HEK293T (cell line): Measurements from ENCODE around the gene AP5B1.

ENCODE experiments used
- ARNT ChIP-seq: fragments of 450-650 bp; IDR thresholded peaks from 2 replicates; pipeline ENCODE4 v1.6.1; 2017; ENCODE audit warnings: mild to moderate bottlenecking
- BHLHE40 ChIP-seq: fragments of 450-650 bp; IDR thresholded peaks from 2 replicates; pipeline ENCODE4 v1.6.1; 2016; ENCODE audit warnings: mild to moderate bottlenecking, moderate library complexity, borderline replicate concordance
- ELF4 ChIP-seq: fragments of 450-650 bp; IDR thresholded peaks from 2 replicates; pipeline ENCODE4 v1.6.1; 2017; ENCODE audit warnings: antibody characterized with exemption
- FOXA1 ChIP-seq: fragments of 450-650 bp; IDR thresholded peaks from 2 replicates; pipeline ENCODE4 v1.6.1; 2016; ENCODE audit warnings: mild to moderate bottlenecking
- FOXM1 ChIP-seq: fragments of 450-650 bp; IDR thresholded peaks from 2 replicates; pipeline ENCODE4 v1.6.1; 2017; ENCODE audit warnings: mild to moderate bottlenecking, borderline replicate concordance
- HDGF ChIP-seq: fragments of 450-650 bp; IDR thresholded peaks from 2 replicates; pipeline ENCODE4 v1.6.1; 2017; ENCODE audit warnings: antibody characterized with exemption, borderline replicate concordance
- NFRKB ChIP-seq: fragments of 450-650 bp; IDR thresholded peaks from 2 replicates; pipeline ENCODE4 v1.6.1; 2016; ENCODE audit warnings: mild to moderate bottlenecking, moderate library complexity
- SP1 ChIP-seq: fragments of 450-650 bp; IDR thresholded peaks from 2 replicates; pipeline ENCODE4 v1.6.1; 2017
- SUZ12 ChIP-seq: fragments of 450-650 bp; IDR thresholded peaks from 2 replicates; pipeline ENCODE4 v1.6.1; 2016; ENCODE audit warnings: mild to moderate bottlenecking
- TARDBP ChIP-seq: fragments of 450-650 bp; IDR thresholded peaks from 2 replicates; pipeline ENCODE4 v1.6.1; 2016
- ZNF384 ChIP-seq: fragments of 450-650 bp; IDR thresholded peaks from 2 replicates; pipeline ENCODE4 v1.6.1; 2016
- TF ChIP-seq, protein P1 (sequence below): fragments of 450-650 bp; IDR thresholded peaks from 2 replicates; pipeline ENCODE4 v1.6.1; 2016

DNA sequence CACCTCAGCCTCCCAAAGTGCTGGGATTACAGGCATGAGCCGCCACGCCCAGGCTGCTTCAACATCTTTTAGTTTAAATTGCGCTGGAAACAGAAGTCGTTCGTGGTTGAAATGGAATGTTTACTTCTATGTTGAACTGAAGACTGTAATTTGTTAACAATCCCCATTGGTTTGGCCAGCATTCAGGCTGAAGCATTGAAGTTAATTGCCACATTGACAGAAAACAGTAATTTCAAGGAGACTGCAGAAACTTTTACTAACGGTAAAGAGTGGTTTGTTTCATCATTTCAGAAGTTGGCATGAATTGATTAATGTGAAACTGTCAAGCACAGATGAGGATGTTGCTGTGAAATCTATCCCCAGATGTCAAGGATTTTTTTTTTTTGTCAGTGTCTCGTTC, 14.2 kb downstream of the AP5B1 start:
- TF ChIP-seq SUZ12: no peak
- TF ChIP-seq ELF4: no peak
- no peak for TF ChIP-seq HDGF
- no peak for TF ChIP-seq NFRKB
- no peak for TF ChIP-seq BHLHE40
- no peak for TF ChIP-seq SP1
- no peak for TF ChIP-seq ARNT
- TF ChIP-seq ZNF384: no peak
- no peak for TF ChIP-seq FOXM1
- TF ChIP-seq FOXA1: no peak
- no peak for TF ChIP-seq TARDBP
- TF ChIP-seq, protein P1, sequence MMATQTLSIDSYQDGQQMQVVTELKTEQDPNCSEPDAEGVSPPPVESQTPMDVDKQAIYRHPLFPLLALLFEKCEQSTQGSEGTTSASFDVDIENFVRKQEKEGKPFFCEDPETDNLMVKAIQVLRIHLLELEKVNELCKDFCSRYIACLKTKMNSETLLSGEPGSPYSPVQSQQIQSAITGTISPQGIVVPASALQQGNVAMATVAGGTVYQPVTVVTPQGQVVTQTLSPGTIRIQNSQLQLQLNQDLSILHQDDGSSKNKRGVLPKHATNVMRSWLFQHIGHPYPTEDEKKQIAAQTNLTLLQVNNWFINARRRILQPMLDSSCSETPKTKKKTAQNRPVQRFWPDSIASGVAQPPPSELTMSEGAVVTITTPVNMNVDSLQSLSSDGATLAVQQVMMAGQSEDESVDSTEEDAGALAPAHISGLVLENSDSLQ: no peak
